Natural killer cell treated with Interleukin-12 subunit alpha and Interleukin-12 subunit beta and Interleukin-15 and Interleukin-18, amount 100 ng/mL, for 72 hours (primary cell): Measurements from ENCODE around the gene SMAP1. TPM values are rescaled to one million over a fixed set of nuclear protein-coding genes. Genes with fewer than 3 reads are reported as not detected.

Experiments
- ATAC-seq, 2 donors: fragments of 150-1000 bp; cut with Tn5 transposase in 1 of 2; sonication (Bioruptor Pico), chemical (Tn5 transposase) in 1 of 2; 2 replicates each; pipeline ENCODE4 v1.10.0; 2021
- DNase-seq: peaks from one replicate; pipeline ENCODE4 v3.0.0; 2022; ENCODE audit warnings: low spot score
- H3K27ac Mint-ChIP-seq, 2 donors: 1 replicate in 1 of 2; 2 replicates in 1 of 2; pipeline ENCODE4 v1.8.0; 2022; ENCODE audit warnings: mixed read lengths in 2 of 2, mild to moderate bottlenecking in 1 of 2, moderate library complexity in 1 of 2
- H3K27me3 Mint-ChIP-seq, 2 donors: 1 replicate in 1 of 2; 2 replicates in 1 of 2; pipeline ENCODE4 v1.8.0; 2022; ENCODE audit warnings: mixed read lengths in 2 of 2
- H3K36me3 Mint-ChIP-seq: one replicate; pipeline ENCODE4 v1.8.0; 2022; ENCODE audit warnings: mixed read lengths
- H3K4me1 Mint-ChIP-seq, 2 donors: 1 replicate in 1 of 2; 2 replicates in 1 of 2; pipeline ENCODE4 v1.8.0; 2022; ENCODE audit warnings: low read depth in 2 of 2, mixed read lengths in 2 of 2, mild to moderate bottlenecking in 1 of 2
- H3K4me3 Mint-ChIP-seq: one replicate; pipeline ENCODE4 v1.8.0; 2022; ENCODE audit warnings: mixed read lengths
- H3K9me3 Mint-ChIP-seq: 2 replicates; pipeline ENCODE4 v1.8.0; 2022; ENCODE audit warnings: mixed read lengths
- total RNA-seq, 2 donors: library from RNA; stranded (reverse); gene quantifications; one replicate each; pipeline ENCODE4 v1.2.3, GENCODE V29; 2022

The SMAP1 gene
- total RNA-seq, 2 donors from 2014 or later = 22.1 to 30.6 TPM

- Mint-ChIP-seq H3K27me3 (no peaks in the 10 kb centered on the region), H3K4me1 (peaks cover 0 to 26% of the 10 kb centered on the region in 2 donors), H3K9me3 (no peaks in the 10 kb centered on the region), H3K27ac (peak overlapping the region in 1 of 2 donors; percentile 43), H3K4me3 (no peak overlapping the region), H3K36me3 (no peaks in the 10 kb centered on the region)
- ATAC-seq (no peak), DNase-seq (no peak)
These were observed 144.1 kb downstream of the SMAP1 start for GRCh38 chr6:70811788-70812187.

DNA sequence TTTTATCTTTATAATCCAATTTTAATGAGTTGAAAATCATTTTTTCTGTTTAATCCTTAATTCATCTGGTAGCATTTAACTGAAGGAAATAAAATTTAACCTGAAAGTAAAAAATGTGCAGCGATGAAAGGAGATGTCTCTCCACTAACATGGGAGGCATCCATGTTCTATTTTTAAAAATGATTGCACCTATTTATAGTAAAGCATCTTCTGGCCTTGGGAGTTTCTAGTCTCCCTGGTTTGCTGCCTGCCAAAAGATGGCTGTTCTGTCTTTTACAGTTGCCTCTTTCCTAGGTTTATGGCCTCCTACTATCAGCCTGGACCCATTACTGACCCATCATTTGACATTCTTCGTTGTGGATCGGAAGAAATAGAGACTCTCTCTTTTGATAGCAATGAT, 146.2 kb downstream of the SMAP1 start:
- no peak overlapping the region for H3K4me3 Mint-ChIP-seq
- ATAC-seq (no peak), DNase-seq (no peak)
- H3K36me3 Mint-ChIP-seq = no peaks in the 10 kb centered on the region
- H3K9me3 Mint-ChIP-seq = no peaks in the 10 kb centered on the region
- peaks cover 0 to 35% of the 10 kb centered on the region in 2 donors for H3K4me1 Mint-ChIP-seq
- H3K27ac Mint-ChIP-seq = peak overlapping the region in 1 of 2 donors; percentile 79
- H3K27me3 Mint-ChIP-seq = no peaks in the 10 kb centered on the region

DNA sequence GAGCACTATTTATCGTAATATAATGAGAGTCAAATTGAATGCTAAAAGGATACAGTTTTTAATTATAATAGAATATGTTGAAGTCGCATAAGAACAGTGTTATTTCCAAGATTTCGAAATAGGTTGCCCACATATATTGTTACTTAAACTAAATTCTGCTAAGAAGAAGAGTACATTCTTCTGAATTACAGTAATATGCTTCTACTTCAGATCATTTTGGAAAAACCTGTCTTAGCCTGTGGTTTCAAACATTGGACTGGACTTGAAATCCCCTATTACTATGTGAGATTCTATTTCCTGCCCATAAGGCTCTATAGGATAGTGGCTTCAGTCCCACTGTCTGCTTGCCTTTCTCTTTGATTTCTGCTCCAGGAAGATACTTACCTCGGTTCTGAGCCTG, 152.0 kb downstream of the SMAP1 start:
- Mint-ChIP-seq H3K4me1 (peaks cover 0 to 35% of the 10 kb centered on the region in 2 donors), H3K9me3 (peaks cover 7% of the 10 kb centered on the region), H3K4me3 (no peak overlapping the region), H3K27me3 (no peaks in the 10 kb centered on the region), H3K27ac (peak overlapping the region in 1 of 2 donors; percentile 36), H3K36me3 (peaks cover 11% of the 10 kb centered on the region)
- DNase-seq = no peak
- ATAC-seq = peak; percentile 68 to 94

- Mint-ChIP-seq H3K9me3 (peaks cover 7% of the 10 kb centered on the region), H3K27me3 (no peaks in the 10 kb centered on the region), H3K4me3 (no peak overlapping the region), H3K36me3 (peaks cover 11% of the 10 kb centered on the region), H3K27ac (peak overlapping the region in 1 of 2 donors; percentile 36), H3K4me1 (peaks cover 0 to 36% of the 10 kb centered on the region in 2 donors)
- ATAC-seq (no peak), DNase-seq (no peak)
These were observed 153.1 kb downstream of the SMAP1 start for GRCh38 chr6:70820778-70821177.

DNA sequence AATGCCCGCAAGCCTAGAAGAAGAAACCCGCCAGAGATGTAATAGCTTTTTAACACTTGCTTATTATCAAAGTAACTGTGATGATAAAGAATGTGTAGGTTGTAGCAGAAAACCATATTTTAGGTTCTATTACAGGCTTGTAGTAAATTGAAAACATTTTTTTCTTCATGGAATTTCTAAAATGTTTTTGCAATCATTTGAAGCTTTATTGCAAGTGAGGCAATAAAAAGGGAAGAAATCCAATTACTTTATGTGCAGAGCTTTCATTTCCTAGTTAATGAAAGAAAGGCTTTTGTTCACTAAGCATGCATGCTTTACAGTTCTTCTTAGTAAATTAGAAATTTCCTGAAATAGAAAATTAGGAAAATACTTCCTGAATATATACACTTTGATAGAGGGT, 154.1 kb downstream of the SMAP1 start:
- H3K9me3 Mint-ChIP-seq = peaks cover 7% of the 10 kb centered on the region
- peaks cover 0 to 31% of the 10 kb centered on the region in 2 donors for H3K4me1 Mint-ChIP-seq
- no peak for ATAC-seq
- H3K27ac Mint-ChIP-seq = peak overlapping the region in 1 of 2 donors; percentile 36
- peaks cover 11% of the 10 kb centered on the region for H3K36me3 Mint-ChIP-seq
- no peak for DNase-seq
- no peak overlapping the region for H3K4me3 Mint-ChIP-seq
- H3K27me3 Mint-ChIP-seq = no peaks in the 10 kb centered on the region

DNA sequence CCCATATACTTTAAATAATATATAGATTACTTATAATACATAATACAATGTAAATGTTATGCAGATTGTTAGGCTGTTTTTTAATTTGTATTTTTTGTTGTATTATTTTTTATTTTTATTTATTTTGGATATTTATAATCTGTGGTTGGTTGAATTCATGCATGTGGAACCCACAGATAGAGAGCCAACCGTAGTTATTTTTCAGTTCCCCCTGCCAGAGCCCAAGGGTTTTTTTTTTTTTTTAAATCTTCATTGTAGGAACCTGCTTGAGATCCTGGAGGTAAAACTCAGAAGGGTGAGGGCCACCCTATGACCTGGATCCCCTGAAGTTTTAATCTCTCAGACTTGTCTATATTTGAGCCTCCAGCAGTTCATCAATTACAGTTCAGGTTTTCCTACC, 156.0 kb downstream of the SMAP1 start:
- peaks cover 0 to 28% of the 10 kb centered on the region in 2 donors for H3K4me1 Mint-ChIP-seq
- no peaks in the 10 kb centered on the region for H3K27me3 Mint-ChIP-seq
- H3K4me3 Mint-ChIP-seq = no peak overlapping the region
- DNase-seq = no peak
- H3K36me3 Mint-ChIP-seq = peaks cover 11% of the 10 kb centered on the region
- no peak overlapping the region for H3K27ac Mint-ChIP-seq
- H3K9me3 Mint-ChIP-seq = peaks cover 7% of the 10 kb centered on the region
- ATAC-seq = no peak

DNA sequence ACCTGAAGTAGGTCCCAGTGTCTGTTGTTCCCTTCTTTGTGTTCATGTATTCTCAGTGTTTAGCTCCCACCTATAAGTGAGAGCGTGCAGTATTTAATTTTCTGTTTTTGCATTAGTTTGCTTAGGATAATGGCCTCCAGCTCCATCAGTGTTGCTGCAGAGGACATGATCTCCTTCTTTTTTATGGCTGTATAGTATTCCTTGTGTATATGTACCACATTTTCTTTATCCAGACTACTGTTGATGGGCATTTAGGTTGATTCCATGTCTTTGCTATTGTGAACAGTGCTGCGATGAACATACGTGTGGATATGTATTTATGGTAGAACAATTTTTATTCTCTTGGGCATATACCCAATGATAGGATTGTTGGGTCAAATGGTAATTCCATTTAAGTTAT, 163.7 kb downstream of the SMAP1 start:
- no peak overlapping the region for H3K4me3 Mint-ChIP-seq
- no peak for ATAC-seq
- peaks cover 10% of the 10 kb centered on the region for H3K36me3 Mint-ChIP-seq

GRCh38 chr6:70834520-70834919, 166.8 kb downstream of the SMAP1 start:
- Mint-ChIP-seq H3K4me3 (no peak overlapping the region), H3K27me3 (no peaks in the 10 kb centered on the region), H3K36me3 (peaks cover 10% of the 10 kb centered on the region), H3K4me1 (peaks cover 14 to 19% of the 10 kb centered on the region in 2 donors), H3K9me3 (no peaks in the 10 kb centered on the region), H3K27ac (no peak overlapping the region)
- DNase-seq (no peak), ATAC-seq (no peak)

More for the DNA sequence above, 163.7 kb downstream of the SMAP1 start:
- DNase-seq = no peak
- Mint-ChIP-seq H3K9me3 (no peaks in the 10 kb centered on the region), H3K27ac (no peak overlapping the region), H3K27me3 (no peaks in the 10 kb centered on the region), H3K4me1 (peaks cover 0 to 13% of the 10 kb centered on the region in 2 donors)

GRCh38 chr6:70838907-70839285, 171.2 kb downstream of the SMAP1 start:
- peak overlapping the region; percentile 55 to 86 for H3K27ac Mint-ChIP-seq
- ATAC-seq (peak in 1 of 2 donors; percentile 57), DNase-seq (no peak)
- H3K4me3 Mint-ChIP-seq = no peak overlapping the region
- H3K36me3 Mint-ChIP-seq = no peaks in the 10 kb centered on the region
- H3K9me3 Mint-ChIP-seq = no peaks in the 10 kb centered on the region
- H3K4me1 Mint-ChIP-seq = peaks cover 15 to 36% of the 10 kb centered on the region in 2 donors
- H3K27me3 Mint-ChIP-seq = no peaks in the 10 kb centered on the region

DNA sequence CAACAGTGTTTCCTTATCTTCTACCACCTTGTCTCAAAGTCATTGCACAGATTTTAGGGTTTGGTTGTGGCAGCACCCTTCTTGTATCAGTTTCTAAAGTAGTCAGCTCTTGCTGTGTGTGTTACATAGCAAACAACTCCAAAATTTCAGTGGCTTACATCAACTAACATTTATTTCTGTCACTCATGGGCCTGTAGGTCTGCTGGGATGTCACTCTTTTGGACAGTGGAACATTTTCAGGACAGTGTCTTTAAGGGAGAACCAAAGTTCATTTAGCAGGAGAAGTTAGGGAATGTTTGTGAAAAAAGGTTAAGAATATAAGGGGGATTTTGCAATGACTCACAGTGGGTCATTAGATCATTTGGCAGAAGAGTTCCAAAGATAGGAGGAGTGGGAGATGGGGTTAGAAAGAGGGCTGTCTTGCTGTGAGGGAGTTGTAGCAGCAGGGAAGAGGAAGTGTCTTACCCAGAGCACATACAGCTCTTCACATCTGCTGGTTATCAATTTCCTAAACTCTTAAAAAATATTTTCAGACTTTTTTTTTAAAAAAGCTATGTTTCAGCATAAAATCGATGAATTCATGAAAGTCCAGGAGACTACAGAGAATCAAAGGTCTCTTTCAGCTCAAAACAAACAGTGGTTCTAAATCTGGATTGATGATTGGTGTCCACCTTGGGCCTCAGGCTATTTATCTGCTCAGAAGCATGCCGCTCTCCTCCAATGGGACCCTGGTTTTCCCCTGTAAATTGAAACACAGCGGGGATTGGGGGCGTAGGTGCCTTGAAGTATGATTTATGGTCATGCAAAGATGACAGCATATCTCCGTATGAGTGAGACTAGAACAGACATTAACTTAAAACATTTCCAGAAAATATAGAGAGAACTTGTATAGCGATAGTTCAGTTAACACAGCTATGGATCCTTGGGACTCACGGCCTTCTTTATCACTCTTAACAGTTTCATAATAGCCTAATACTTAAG, 171.9 kb downstream of the SMAP1 start:
- DNase-seq (no peak), ATAC-seq (peak; percentile 53 to 62)
- no peaks in the 10 kb centered on the region for H3K36me3 Mint-ChIP-seq
- H3K4me3 Mint-ChIP-seq = peak overlapping the region; percentile 3
- H3K27me3 Mint-ChIP-seq = no peaks in the 10 kb centered on the region
- H3K4me1 Mint-ChIP-seq = peaks cover 15 to 35% of the 10 kb centered on the region in 2 donors
- peak overlapping the region; percentile 55 to 86 for H3K27ac Mint-ChIP-seq
- H3K9me3 Mint-ChIP-seq = no peaks in the 10 kb centered on the region

DNA sequence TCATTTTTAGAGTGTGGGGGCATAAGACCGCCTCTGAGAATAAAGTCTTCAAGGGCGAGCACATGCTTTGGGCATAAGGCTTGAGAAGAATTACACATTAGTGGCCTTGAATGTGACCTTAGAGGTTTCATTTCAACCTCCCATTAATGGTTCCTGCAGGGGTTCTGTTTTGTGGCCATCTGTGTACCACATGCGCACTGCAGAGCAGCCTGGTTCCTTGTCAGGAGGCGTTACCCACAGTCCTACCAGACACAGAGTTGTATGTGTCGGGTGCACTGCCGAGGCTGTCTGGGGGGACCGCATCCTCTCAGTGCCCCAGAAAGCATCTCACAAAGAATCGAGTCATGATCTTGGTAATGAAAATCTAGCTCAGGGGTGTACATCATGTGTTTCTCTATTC, 173.4 kb downstream of the SMAP1 start:
- H3K4me1 Mint-ChIP-seq = peaks cover 16 to 42% of the 10 kb centered on the region in 2 donors
- no peaks in the 10 kb centered on the region for H3K36me3 Mint-ChIP-seq
- ATAC-seq = peak; percentile 65 to 68

DNA sequence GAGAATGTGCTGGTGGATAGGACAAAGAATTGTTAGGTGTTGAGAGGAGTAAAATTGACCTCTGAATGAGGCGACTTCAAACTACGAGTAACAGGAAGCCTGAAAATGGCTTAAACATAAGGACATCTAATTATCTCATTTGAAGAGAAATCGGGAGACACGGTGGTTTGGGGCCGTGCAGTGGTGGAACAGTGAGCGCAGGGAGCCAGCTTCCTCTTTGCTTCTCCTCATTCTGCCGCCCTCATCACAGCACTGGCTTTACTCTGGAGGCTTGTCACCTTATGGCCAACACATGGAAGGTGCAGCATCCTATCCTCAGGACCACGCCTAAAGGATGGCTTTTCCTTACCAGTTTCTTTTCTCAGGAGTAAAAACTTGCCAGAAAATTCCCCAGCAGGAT, 174.9 kb downstream of the SMAP1 start:
- no peak for DNase-seq
- Mint-ChIP-seq H3K27me3 (no peaks in the 10 kb centered on the region), H3K36me3 (no peaks in the 10 kb centered on the region), H3K27ac (peak overlapping the region in 1 of 2 donors; percentile 74), H3K9me3 (no peaks in the 10 kb centered on the region), H3K4me3 (no peak overlapping the region), H3K4me1 (peaks cover 23 to 48% of the 10 kb centered on the region in 2 donors)
- ATAC-seq = no peak

More for the DNA sequence above, 173.4 kb downstream of the SMAP1 start:
- no peak for DNase-seq
- no peak overlapping the region for H3K4me3 Mint-ChIP-seq
- H3K27ac Mint-ChIP-seq = peak overlapping the region in 1 of 2 donors; percentile 74
- H3K27me3 Mint-ChIP-seq = no peaks in the 10 kb centered on the region
- H3K9me3 Mint-ChIP-seq = no peaks in the 10 kb centered on the region

DNA sequence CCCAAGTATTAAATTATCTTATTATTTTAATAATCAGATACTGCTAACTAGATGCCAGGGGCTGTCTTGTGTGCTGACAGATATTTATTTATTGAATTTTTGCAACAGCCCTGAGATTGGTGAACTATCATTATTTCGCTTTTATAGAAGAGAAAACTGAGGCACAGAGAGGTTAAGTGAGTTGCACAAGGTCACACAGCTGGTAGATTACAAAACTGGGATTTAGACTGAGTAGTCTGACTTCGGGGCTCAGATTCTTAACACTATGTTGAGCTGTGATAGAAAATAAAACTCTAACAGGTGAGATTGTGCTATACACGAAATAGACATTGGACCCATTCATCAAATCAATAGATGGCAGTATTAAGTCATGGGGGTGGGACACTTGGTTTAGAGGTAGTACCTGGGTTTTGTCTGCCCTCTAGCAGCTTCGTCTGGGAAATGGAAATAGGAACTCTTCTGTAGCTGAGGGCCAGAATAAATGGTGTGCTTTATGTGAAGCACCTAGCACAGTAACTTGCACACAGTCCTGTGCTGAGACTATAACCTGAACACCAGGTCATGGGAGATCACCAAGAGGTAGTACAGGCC, 175.7 kb downstream of the SMAP1 start:
- Mint-ChIP-seq H3K4me3 (no peak overlapping the region), H3K27me3 (no peaks in the 10 kb centered on the region), H3K36me3 (no peaks in the 10 kb centered on the region), H3K9me3 (no peaks in the 10 kb centered on the region), H3K4me1 (peaks cover 24 to 49% of the 10 kb centered on the region in 2 donors), H3K27ac (peak overlapping the region in 1 of 2 donors; percentile 26)
- ATAC-seq (no peak), DNase-seq (no peak)

DNA sequence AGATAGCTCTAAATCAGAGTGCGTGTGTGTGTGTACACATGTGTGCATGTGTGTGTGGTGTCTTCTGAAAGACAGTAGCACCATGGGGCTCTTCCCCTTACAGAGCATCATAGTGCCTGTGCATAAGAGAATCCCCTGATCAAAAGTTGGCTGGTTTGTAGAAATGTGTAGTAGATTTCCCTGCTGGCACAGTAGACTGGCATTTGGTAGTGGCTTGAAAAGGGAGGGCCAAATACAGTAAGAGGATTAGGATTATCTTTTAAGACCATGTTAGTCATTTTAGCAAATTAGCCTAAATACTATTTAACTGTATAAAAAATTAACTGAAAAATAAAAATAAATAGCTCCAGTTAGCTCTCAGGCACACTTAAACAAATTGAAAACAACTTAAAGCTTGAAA, 176.6 kb downstream of the SMAP1 start:
- no peaks in the 10 kb centered on the region for H3K36me3 Mint-ChIP-seq
- peaks cover 20 to 49% of the 10 kb centered on the region in 2 donors for H3K4me1 Mint-ChIP-seq
- H3K27me3 Mint-ChIP-seq = no peaks in the 10 kb centered on the region
- DNase-seq (no peak), ATAC-seq (no peak)
- no peaks in the 10 kb centered on the region for H3K9me3 Mint-ChIP-seq
- no peak overlapping the region for H3K27ac Mint-ChIP-seq
- H3K4me3 Mint-ChIP-seq = no peak overlapping the region
